ENCODE data around the gene TMEM140. TPM values are rescaled to one million over a fixed set of nuclear protein-coding genes. Genes with fewer than 3 reads are reported as not detected.

The TMEM140 gene
- total and polyA plus RNA-seq, 9 of the 15 experiments (the other 6 are each of a cell fraction or from before 2014, with no cell fraction given) = 0.03 to 0.82 (median 0.23) TPM

DNA sequence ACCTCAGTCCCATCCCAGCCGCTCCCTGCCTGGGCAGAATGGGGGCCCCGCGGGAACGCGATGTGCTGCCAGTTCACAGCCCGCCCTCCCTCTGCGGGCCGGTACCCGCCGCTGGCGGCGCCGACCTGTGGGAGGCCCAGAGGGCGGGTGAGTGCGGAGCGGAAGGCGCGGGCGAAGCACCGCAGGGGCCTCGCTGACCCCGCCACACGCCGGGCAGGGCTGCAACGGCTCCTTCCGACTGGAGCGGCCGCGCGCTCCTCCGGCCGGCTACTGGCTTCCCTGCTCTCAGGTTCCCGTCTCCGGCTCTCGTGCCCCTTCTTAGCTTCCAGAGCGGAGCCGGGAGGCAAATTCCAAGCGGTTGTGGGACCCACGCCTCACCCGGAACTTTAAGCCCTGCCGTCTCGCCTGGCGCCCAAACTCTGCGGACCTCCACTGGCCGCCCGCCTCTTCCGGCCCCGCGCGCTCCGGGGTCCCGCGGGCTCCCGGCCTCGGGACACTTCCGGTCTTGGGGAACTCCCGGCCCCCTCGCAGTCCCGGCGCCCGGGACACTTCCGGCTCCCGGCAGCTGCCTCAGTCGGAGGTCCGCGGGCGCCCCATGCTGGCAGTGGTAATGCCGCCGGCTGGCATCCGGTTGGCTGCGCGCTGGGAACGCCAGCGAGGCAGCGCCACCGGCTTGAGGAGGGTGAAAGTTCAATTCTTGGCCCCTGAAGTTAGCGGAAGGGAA, 22.6 kb downstream of the TMEM140 start, which contains the start of gene CYREN (continued):
- TF ChIP-seq, protein P1, sequence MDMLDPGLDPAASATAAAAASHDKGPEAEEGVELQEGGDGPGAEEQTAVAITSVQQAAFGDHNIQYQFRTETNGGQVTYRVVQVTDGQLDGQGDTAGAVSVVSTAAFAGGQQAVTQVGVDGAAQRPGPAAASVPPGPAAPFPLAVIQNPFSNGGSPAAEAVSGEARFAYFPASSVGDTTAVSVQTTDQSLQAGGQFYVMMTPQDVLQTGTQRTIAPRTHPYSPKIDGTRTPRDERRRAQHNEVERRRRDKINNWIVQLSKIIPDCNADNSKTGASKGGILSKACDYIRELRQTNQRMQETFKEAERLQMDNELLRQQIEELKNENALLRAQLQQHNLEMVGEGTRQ (CRISPR knock-in tag; IDR thresholded peaks at IDR 0.05) = 0 out of 2 replicates have a peak, but pooled peaks have one; percentile 23
- TF ChIP-seq NBN (IDR thresholded peaks at IDR 0.05; ENCODE audit: low read depth) = peak; percentile 68
- TF ChIP-seq HLTF (IDR thresholded peaks at IDR 0.05) = peak; percentile 89
- 0 out of 2 replicates have a peak, but pooled peaks have one; percentile 17 for TF ChIP-seq SMAD3 (CRISPR knock-in tag; conservative IDR thresholded peaks at IDR 0.05)
- peak; percentile 39 to 85; a peak in 3 of 4 replicates for TF ChIP-seq RCOR1 (IDR thresholded peaks at IDR 0.05; ENCODE audit: borderline replicate concordance in 1 of 2, low read depth in 2 of 2, low read length in 2 of 2)
- TF ChIP-seq ZNF785 (CRISPR knock-in tag; IDR thresholded peaks at IDR 0.05) = no peak
- no peak for TF ChIP-seq NUFIP1 (IDR thresholded peaks at IDR 0.05; ENCODE audit: partially characterized antibody)
- TF ChIP-seq CREB1 (IDR thresholded peaks at IDR 0.05) = peak; percentile 56
- peak; percentile 53; the same call in 1 of the 2 replicates for TF ChIP-seq CREB1 (CRISPR knock-in tag; IDR thresholded peaks at IDR 0.05)
- peak; percentile 59; the same call in 1 of the 2 replicates for TF ChIP-seq ZBTB2 (IDR thresholded peaks at IDR 0.05)
- TF ChIP-seq HDAC6 (IDR thresholded peaks at IDR 0.05; ENCODE audit: low read depth, low read length) = peak; percentile 2; the same call in 1 of the 2 replicates
- no peak for TF ChIP-seq CLOCK (CRISPR knock-in tag; IDR thresholded peaks at IDR 0.05; ENCODE audit: borderline replicate concordance)
- peak; percentile 95 for TF ChIP-seq GATAD2B (IDR thresholded peaks at IDR 0.05; ENCODE audit: borderline replicate concordance)
- TF ChIP-seq SUPT5H (IDR thresholded peaks at IDR 0.05) = peak; percentile 96
- no peak for TF ChIP-seq ZKSCAN8 (CRISPR knock-in tag; IDR thresholded peaks at IDR 0.05)
- TF ChIP-seq, protein P2, sequence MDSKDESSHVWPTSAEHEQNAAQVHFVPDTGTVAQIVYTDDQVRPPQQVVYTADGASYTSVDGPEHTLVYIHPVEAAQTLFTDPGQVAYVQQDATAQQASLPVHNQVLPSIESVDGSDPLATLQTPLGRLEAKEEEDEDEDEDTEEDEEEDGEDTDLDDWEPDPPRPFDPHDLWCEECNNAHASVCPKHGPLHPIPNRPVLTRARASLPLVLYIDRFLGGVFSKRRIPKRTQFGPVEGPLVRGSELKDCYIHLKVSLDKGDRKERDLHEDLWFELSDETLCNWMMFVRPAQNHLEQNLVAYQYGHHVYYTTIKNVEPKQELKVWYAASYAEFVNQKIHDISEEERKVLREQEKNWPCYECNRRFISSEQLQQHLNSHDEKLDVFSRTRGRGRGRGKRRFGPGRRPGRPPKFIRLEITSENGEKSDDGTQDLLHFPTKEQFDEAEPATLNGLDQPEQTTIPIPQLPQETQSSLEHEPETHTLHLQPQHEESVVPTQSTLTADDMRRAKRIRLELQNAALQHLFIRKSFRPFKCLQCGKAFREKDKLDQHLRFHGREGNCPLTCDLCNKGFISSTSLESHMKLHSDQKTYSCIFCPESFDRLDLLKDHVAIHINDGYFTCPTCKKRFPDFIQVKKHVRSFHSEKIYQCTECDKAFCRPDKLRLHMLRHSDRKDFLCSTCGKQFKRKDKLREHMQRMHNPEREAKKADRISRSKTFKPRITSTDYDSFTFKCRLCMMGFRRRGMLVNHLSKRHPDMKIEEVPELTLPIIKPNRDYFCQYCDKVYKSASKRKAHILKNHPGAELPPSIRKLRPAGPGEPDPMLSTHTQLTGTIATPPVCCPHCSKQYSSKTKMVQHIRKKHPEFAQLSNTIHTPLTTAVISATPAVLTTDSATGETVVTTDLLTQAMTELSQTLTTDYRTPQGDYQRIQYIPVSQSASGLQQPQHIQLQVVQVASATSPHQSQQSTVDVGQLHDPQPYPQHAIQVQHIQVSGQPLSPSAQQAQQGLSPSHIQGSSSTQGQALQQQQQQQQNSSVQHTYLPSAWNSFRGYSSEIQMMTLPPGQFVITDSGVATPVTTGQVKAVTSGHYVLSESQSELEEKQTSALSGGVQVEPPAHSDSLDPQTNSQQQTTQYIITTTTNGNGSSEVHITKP (IDR thresholded peaks at IDR 0.05; ENCODE audit: partially characterized antibody) = peak; percentile 95
- TF ChIP-seq FIP1L1 (IDR thresholded peaks at IDR 0.05; ENCODE audit: low read depth, low read length, poor library complexity, severe bottlenecking) = peak; percentile 97
- TF ChIP-seq ZFP36 (IDR thresholded peaks at IDR 0.05; ENCODE audit: low read depth, low read length, partially characterized antibody) = no peak
- peak; percentile 62; the same call in 1 of the 2 replicates for TF ChIP-seq BCOR (IDR thresholded peaks at IDR 0.05)

Data from K562 (cell line).